ENCODE measurements around the gene PSPC1.

The PSPC1 gene

GRCh38 chr13:19810996-19811881, 28.5 kb upstream of the PSPC1 start:
- DNase-seq = no peak
- Histone ChIP-seq H3K36me3 (peaks cover 12% of the 10 kb centered on the region), H3K9me3 (ENCODE audit: severe bottlenecking) (no peaks in the 10 kb centered on the region), H3K4me3 (ENCODE audit: low read depth, low read length) (no peak overlapping the region), H3K27ac (no peak overlapping the region), H3K27me3 (ENCODE audit: insufficient read depth, low read depth, severe bottlenecking) (no peaks in the 10 kb centered on the region)
- TF ChIP-seq, protein P1, sequence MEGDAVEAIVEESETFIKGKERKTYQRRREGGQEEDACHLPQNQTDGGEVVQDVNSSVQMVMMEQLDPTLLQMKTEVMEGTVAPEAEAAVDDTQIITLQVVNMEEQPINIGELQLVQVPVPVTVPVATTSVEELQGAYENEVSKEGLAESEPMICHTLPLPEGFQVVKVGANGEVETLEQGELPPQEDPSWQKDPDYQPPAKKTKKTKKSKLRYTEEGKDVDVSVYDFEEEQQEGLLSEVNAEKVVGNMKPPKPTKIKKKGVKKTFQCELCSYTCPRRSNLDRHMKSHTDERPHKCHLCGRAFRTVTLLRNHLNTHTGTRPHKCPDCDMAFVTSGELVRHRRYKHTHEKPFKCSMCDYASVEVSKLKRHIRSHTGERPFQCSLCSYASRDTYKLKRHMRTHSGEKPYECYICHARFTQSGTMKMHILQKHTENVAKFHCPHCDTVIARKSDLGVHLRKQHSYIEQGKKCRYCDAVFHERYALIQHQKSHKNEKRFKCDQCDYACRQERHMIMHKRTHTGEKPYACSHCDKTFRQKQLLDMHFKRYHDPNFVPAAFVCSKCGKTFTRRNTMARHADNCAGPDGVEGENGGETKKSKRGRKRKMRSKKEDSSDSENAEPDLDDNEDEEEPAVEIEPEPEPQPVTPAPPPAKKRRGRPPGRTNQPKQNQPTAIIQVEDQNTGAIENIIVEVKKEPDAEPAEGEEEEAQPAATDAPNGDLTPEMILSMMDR (IDR thresholded peaks at IDR 0.05; ENCODE audit: low read depth, low read length) = no peak

DNA sequence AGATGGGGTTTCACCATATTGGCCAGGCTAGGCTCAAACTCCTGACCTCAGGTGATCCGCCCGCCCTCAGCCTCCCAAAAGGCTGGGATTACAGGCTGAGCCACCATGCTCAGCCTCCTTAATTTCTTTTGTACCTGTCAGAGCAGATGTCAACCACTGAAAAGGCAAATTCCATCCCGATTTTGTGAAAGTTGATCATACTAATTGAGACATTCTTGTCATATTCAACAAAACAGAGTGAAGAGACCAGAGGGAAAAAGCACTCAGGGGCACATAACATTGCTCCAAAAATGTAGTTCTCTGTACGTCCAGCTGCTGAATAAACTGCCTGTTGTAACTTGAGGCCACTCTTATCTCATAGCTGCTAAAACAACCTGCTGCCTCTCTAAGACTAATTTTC, 27.4 kb upstream of the PSPC1 start:
- Histone ChIP-seq H3K4me3 (ENCODE audit: low read depth, low read length) (no peak overlapping the region), H3K27me3 (ENCODE audit: insufficient read depth, low read depth, severe bottlenecking) (no peaks in the 10 kb centered on the region), H3K9me3 (ENCODE audit: severe bottlenecking) (no peaks in the 10 kb centered on the region), H3K36me3 (peaks cover 15% of the 10 kb centered on the region), H3K27ac (no peak overlapping the region)
- DNase-seq = no peak
- TF ChIP-seq, protein P1 (IDR thresholded peaks at IDR 0.05; ENCODE audit: low read depth, low read length) = no peak

DNA sequence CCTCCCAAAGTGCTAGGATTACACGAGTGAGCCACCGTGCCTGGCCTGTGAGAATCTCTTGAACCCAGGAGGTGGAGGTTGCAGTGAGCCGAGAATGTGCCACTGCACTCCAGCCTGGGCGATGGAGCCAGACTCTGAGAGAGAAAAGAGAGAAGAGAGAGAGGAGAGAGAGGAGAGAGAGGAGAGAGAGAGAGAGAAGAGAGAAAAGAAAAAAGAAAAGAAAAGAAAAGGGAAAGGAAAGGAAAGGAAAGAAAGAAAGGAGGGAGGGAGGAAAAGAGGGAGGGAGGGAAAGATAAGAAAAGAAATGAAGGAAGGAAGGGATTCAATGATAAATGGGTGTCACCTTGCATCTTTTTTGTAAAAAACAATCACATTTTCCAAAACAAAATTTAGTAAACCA, 23.0 kb upstream of the PSPC1 start:
- Histone ChIP-seq H3K36me3 (peaks cover 7% of the 10 kb centered on the region), H3K9me3 (ENCODE audit: severe bottlenecking) (no peaks in the 10 kb centered on the region), H3K27ac (no peak overlapping the region), H3K4me3 (ENCODE audit: low read depth, low read length) (no peak overlapping the region), H3K27me3 (ENCODE audit: insufficient read depth, low read depth, severe bottlenecking) (no peaks in the 10 kb centered on the region)
- TF ChIP-seq, protein P1 (IDR thresholded peaks at IDR 0.05; ENCODE audit: low read depth, low read length) = no peak
- no peak for DNase-seq

GRCh38 chr13:19795956-19796355, 13.2 kb upstream of the PSPC1 start:
- DNase-seq = no peak
- no peak overlapping the region for H3K4me3 ChIP-seq (ENCODE audit: low read depth, low read length)
- H3K9me3 ChIP-seq (ENCODE audit: severe bottlenecking) = no peaks in the 10 kb centered on the region
- H3K27me3 ChIP-seq (ENCODE audit: insufficient read depth, low read depth, severe bottlenecking) = no peaks in the 10 kb centered on the region
- TF ChIP-seq, protein P1 (IDR thresholded peaks at IDR 0.05; ENCODE audit: low read depth, low read length) = no peak
- no peaks in the 10 kb centered on the region for H3K36me3 ChIP-seq
- no peak overlapping the region for H3K27ac ChIP-seq

DNA sequence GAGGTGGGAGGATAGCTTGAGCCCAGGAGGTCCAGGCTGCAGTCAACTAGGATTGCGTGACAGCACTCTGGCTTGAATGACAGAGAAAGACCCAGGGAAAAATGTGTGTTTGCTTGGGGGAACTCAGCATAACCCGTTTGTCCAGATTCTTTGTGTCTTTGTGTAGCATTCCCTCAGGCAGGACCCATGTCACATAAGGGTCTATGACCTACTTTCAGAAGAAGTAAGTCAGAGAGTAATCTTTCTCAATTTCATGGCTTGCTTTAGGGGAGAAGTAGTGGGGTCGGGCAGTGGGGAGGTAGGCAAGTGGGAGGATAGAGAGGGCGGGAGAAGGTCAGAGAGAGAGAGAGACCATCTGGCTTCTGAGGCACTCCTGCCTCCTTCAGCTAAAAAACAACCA, 11.9 kb upstream of the PSPC1 start:
- TF ChIP-seq, protein P1 (IDR thresholded peaks at IDR 0.05; ENCODE audit: low read depth, low read length) = no peak
- H3K4me3 ChIP-seq (ENCODE audit: low read depth, low read length) = no peak overlapping the region
- no peak overlapping the region for H3K27ac ChIP-seq
- no peaks in the 10 kb centered on the region for H3K36me3 ChIP-seq
- no peaks in the 10 kb centered on the region for H3K9me3 ChIP-seq (ENCODE audit: severe bottlenecking)
- DNase-seq = no peak
- H3K27me3 ChIP-seq (ENCODE audit: insufficient read depth, low read depth, severe bottlenecking) = no peaks in the 10 kb centered on the region

Data from WERI-Rb-1 (cell line).